SK-N-MC (cell line): ENCODE data around the gene DNAI1.

Experiments
- DNase-seq: peaks from one replicate; pipeline ENCODE4 v3.0.0-alpha.2; 2011; ENCODE audit warnings: low read depth, low spot score
- H3K27ac ChIP-seq: fragments of 200-600 bp; sonication (generic); 2 replicates; pipeline ENCODE4 v1.5.1; 2016; ENCODE audit warnings: mixed run types
- H3K36me3 ChIP-seq: fragments of 200-600 bp; sonication (generic); 2 replicates; pipeline ENCODE4 v1.6.1; 2017; ENCODE audit warnings: antibody characterized with exemption, low read length, mixed read lengths; ENCODE audit not compliant: insufficient read depth
- H3K4me3 ChIP-seq: fragments of 200-600 bp; sonication (generic); 2 replicates; pipeline ENCODE4 v1.5.1; 2016
- H3K9ac ChIP-seq: fragments of 200-600 bp; sonication (generic); 2 replicates; pipeline ENCODE4 v1.8.0; 2017; ENCODE audit warnings: mixed run types, mixed read lengths; ENCODE audit not compliant: insufficient read length
- H3K9me3 ChIP-seq: fragments of 200-600 bp; sonication (generic); 2 replicates; pipeline ENCODE4 v1.6.1; 2017; ENCODE audit warnings: low read depth, mild to moderate bottlenecking, antibody characterized with exemption, low read length, moderate library complexity, mixed read lengths
- EZH2 ChIP-seq: fragments of 200-600 bp; sonication (generic); IDR thresholded peaks from one replicate; pipeline ENCODE4 v1.6.1; 2017; ENCODE audit warnings: antibody characterized with exemption
- FOXP2 ChIP-seq: optimal IDR thresholded peaks from 2 replicates; pipeline ENCODE3; 2011; ENCODE audit warnings: mild to moderate bottlenecking, moderate library complexity; ENCODE audit not compliant: insufficient read depth; ENCODE audit errors: extremely low read length, control extremely low read depth
- POLR2AphosphoS5 ChIP-seq: IDR thresholded peaks from 2 replicates; pipeline ENCODE4 v1.6.1; 2012; ENCODE audit warnings: mild to moderate bottlenecking, low read depth, low read length, borderline replicate concordance

DNAI1 gene

GRCh38 chr9:34566322-34566721 lies 107.7 kb downstream of the DNAI1 start:
- no peak overlapping the region for H3K9ac ChIP-seq
- no peak overlapping the region for H3K4me3 ChIP-seq
- H3K27ac ChIP-seq, result no peak overlapping the region
- H3K36me3 ChIP-seq, result no peaks in the 10 kb centered on the region
- H3K9me3 ChIP-seq, result no peaks in the 10 kb centered on the region
- TF ChIP-seq EZH2 (no peak), FOXP2 (no peak), POLR2AphosphoS5 (no peak)
- no peak for DNase-seq

DNA sequence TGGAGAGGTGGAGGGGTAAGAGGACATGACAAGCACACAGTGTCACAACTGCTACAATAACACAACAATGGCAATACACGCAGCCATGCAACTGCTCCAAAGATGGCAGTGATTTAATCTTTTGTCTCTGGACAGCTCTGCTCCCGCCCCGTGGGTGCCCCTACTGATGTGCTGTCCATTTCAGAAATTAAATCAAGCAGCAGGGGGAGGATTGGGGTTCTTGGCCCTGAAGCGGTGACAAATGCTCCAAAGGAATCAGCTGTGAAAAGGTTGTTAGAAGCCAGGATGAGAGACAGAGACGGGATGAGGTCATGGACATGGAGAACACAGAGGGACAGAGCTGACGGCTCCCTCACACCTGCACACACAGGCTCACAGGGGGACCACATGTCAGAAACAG lies 108.4 kb downstream of the DNAI1 start:
- Histone ChIP-seq H3K4me3 (no peak overlapping the region), H3K36me3 (no peaks in the 10 kb centered on the region), H3K9me3 (no peaks in the 10 kb centered on the region), H3K27ac (no peak overlapping the region), H3K9ac (no peak overlapping the region)
- TF ChIP-seq EZH2, result no peak
- TF ChIP-seq FOXP2, result no peak
- no peak for TF ChIP-seq POLR2AphosphoS5
- no peak for DNase-seq

DNA sequence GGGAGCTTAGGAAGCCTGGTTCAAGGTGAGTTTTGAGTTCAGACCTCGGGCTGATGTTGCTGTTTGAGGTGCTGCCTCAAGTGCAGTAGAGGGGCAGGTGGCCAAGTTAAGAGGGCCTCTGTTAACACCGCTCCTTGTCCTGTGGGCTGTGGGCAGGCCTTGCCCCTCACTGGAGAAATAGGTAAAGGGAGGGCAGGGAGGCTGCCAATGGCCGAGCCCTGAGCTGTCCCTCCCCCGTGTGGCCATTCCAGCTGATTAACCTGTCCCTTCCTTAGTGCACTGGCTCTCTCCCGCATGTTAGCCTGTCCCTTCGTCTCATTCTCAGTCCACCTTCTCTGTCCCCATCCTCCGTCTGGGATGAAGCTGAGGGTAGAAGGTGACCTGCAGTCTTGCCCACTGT lies 109.5 kb downstream of the DNAI1 start:
- Histone ChIP-seq H3K9me3 (no peaks in the 10 kb centered on the region), H3K27ac (no peak overlapping the region), H3K36me3 (no peaks in the 10 kb centered on the region), H3K4me3 (no peak overlapping the region), H3K9ac (no peak overlapping the region)
- no peak for DNase-seq
- no peak for TF ChIP-seq POLR2AphosphoS5
- TF ChIP-seq FOXP2, result no peak

- H3K36me3 ChIP-seq, result no peaks in the 10 kb centered on the region
- H3K9ac ChIP-seq, result no peak overlapping the region
- H3K4me3 ChIP-seq, result no peak overlapping the region
- H3K9me3 ChIP-seq, result no peaks in the 10 kb centered on the region
- TF ChIP-seq POLR2AphosphoS5 (no peak), EZH2 (no peak), FOXP2 (no peak)
- no peak for DNase-seq
- no peak overlapping the region for H3K27ac ChIP-seq
Observed at GRCh38 chr9:34568774-34569173, 110.2 kb downstream of the DNAI1 start.

DNA sequence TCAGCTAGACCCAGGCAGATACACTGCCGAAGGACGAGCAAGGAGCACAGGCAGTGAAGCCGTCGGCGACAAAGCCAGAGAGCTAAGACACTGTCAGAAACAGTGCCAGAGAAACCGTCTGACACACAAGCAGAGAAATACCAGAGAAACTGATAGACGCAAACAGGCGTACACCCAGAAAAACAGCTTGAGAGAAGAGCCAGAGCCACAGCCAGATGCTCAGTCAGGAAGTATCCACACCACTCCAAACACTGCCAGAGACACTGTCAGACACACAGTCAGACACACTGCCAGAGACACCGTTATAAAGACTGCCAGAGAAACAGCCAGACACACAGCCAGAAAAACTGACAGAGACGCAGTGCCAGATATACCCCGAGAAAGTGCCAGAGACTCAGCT lies 111.8 kb downstream of the DNAI1 start:
- Histone ChIP-seq H3K9ac (no peak overlapping the region), H3K4me3 (no peak overlapping the region), H3K9me3 (no peaks in the 10 kb centered on the region), H3K27ac (no peak overlapping the region), H3K36me3 (no peaks in the 10 kb centered on the region)
- no peak for DNase-seq
- TF ChIP-seq EZH2, result no peak
